IMR-90 (cell line): Measurements from ENCODE around the gene SDHC. TPM values are rescaled to one million over a fixed set of nuclear protein-coding genes. Genes with fewer than 3 reads are reported as not detected.

ENCODE experiments used
- ATAC-seq: fragments of 200-7000 bp; cut with Tn5 transposase; 2 replicates; pipeline ENCODE4 v1.9.1; 2020; ENCODE audit warnings: low read depth, mild to moderate bottlenecking, moderate library complexity
- BruUV-seq: library from RNA; stranded (reverse); fragments of 400-500 nt; replicated peaks from 2 replicates; lab custom pipeline; 2021; lab: Mats Ljungman, UMichigan
- CTCF ChIA-PET: fragments of 300-600 bp; formaldehyde crosslinking; extraction: SDS; loops from one replicate; lab custom pipeline; 2021; ENCODE audit warnings: antibody characterized with exemption; lab: Yijun Ruan, JAX
- POLR2A ChIA-PET: fragments of 300-600 bp; sonication (Branson Sonifier 250); formaldehyde crosslinking; loops from one replicate; lab custom pipeline; 2022; ENCODE audit warnings: antibody characterized with exemption; ENCODE audit not compliant: unreplicated experiment; lab: Charles Lee
- DNase-seq: peaks from one replicate; pipeline ENCODE4 v3.0.0; 2013
- H2AFZ ChIP-seq: replicated peaks from 2 replicates; pipeline ENCODE3; 2013; ENCODE audit warnings: low read length, mild to moderate bottlenecking; ENCODE audit not compliant: poor library complexity
- H2AK5ac ChIP-seq: 2 replicates; pipeline ENCODE4 v1.6.1; 2013; ENCODE audit warnings: low read depth, low read length, inconsistent platforms
- H2AK9ac ChIP-seq: replicated peaks from 2 replicates; pipeline ENCODE3; 2013; ENCODE audit warnings: mild to moderate bottlenecking, low read depth, low read length, moderate library complexity; ENCODE audit not compliant: poor library complexity
- H2BK120ac ChIP-seq: 2 replicates; pipeline ENCODE4 v1.6.1; 2013; ENCODE audit warnings: low read depth, low read length, inconsistent platforms
- H2BK15ac ChIP-seq: 3 replicates; pipeline ENCODE4 v1.6.1; 2013; ENCODE audit warnings: low read depth, low read length, inconsistent platforms
- H2BK20ac ChIP-seq: 2 replicates; pipeline ENCODE4 v1.6.1; 2013; ENCODE audit warnings: low read depth, mild to moderate bottlenecking, inconsistent platforms, low read length, moderate library complexity
- H2BK5ac ChIP-seq: 2 replicates; pipeline ENCODE4 v1.6.1; 2013; ENCODE audit warnings: mild to moderate bottlenecking, low read depth, low read length, inconsistent platforms; ENCODE audit not compliant: poor library complexity, severe bottlenecking
- H3K14ac ChIP-seq: replicated peaks from 2 replicates; pipeline ENCODE4 v1.6.1; 2013; ENCODE audit warnings: low read depth, low read length, inconsistent platforms
- H3K18ac ChIP-seq: 2 replicates; pipeline ENCODE4 v1.6.1; 2013; ENCODE audit warnings: low read depth, low read length, control low read depth
- H3K23ac ChIP-seq: 2 replicates; pipeline ENCODE4 v1.6.1; 2013; ENCODE audit warnings: low read depth, low read length, inconsistent platforms
- H3K27ac ChIP-seq: 2 replicates; pipeline ENCODE4 v1.5.1; 2013; ENCODE audit warnings: mild to moderate bottlenecking, control low read depth, low read length; ENCODE audit not compliant: insufficient read depth
- H3K27me3 ChIP-seq: 2 replicates; pipeline ENCODE4 v1.6.1; 2013; ENCODE audit warnings: low read length; ENCODE audit not compliant: control insufficient read depth, insufficient read depth
- H3K36me3 ChIP-seq: 2 replicates; pipeline ENCODE4 v1.6.1; 2013; ENCODE audit warnings: low read length, mixed read lengths; ENCODE audit not compliant: control insufficient read depth, insufficient read depth
- H3K4ac ChIP-seq: 2 replicates; pipeline ENCODE4 v1.6.1; 2013; ENCODE audit warnings: low read depth, low read length, inconsistent platforms
- H3K4me1 ChIP-seq: 2 replicates; pipeline ENCODE4 v1.6.1; 2013; ENCODE audit warnings: low read length, mixed read lengths; ENCODE audit not compliant: control insufficient read depth, insufficient read depth
- H3K4me2 ChIP-seq: 2 replicates; pipeline ENCODE4 v1.6.1; 2013; ENCODE audit warnings: low read depth, mild to moderate bottlenecking, control low read depth, low read length, moderate library complexity
- H3K4me3 ChIP-seq: 2 replicates; pipeline ENCODE4 v1.5.1; 2013; ENCODE audit warnings: low read depth, mild to moderate bottlenecking, control low read depth, low read length, moderate library complexity; ENCODE audit not compliant: insufficient read depth
- H3K56ac ChIP-seq: 2 replicates; pipeline ENCODE4 v1.6.1; 2013; ENCODE audit warnings: low read length, inconsistent platforms; ENCODE audit not compliant: insufficient read depth; ENCODE audit errors: extremely low read depth
- H3K79me1 ChIP-seq, 2 experiments: 2 replicates each; pipeline ENCODE4 v1.6.1; 2013; ENCODE audit warnings: low read length in 2 of 2, inconsistent platforms in 1 of 2, low read depth in 1 of 2
- H3K9ac ChIP-seq: 2 replicates; pipeline ENCODE4 v1.6.1; 2013; ENCODE audit warnings: low read depth, low read length, control low read depth
- H3K9me1 ChIP-seq: 2 replicates; pipeline ENCODE4 v1.6.1; 2013; ENCODE audit warnings: low read length, inconsistent platforms; ENCODE audit not compliant: insufficient read depth
- H3K9me3 ChIP-seq: 2 replicates; pipeline ENCODE4 v1.6.1; 2013; ENCODE audit warnings: low read length; ENCODE audit not compliant: control insufficient read depth, insufficient read depth
- H4K20me1 ChIP-seq: 2 replicates; pipeline ENCODE4 v1.6.1; 2013; ENCODE audit warnings: low read length, inconsistent platforms; ENCODE audit not compliant: insufficient read depth
- H4K5ac ChIP-seq: 2 replicates; pipeline ENCODE4 v1.6.1; 2013; ENCODE audit warnings: mild to moderate bottlenecking, low read depth, low read length, control low read depth
- H4K8ac ChIP-seq, 2 experiments: 2 replicates each; pipeline ENCODE4 v1.6.1; 2013; ENCODE audit warnings: low read depth in 2 of 2, low read length in 2 of 2, control low read depth in 1 of 2, inconsistent platforms in 1 of 2
- H4K91ac ChIP-seq: 2 replicates; pipeline ENCODE4 v1.6.1; 2013; ENCODE audit warnings: low read depth, low read length, inconsistent platforms; ENCODE audit not compliant: insufficient read depth
- ELK1 ChIP-seq: fragments of 150-350 bp; IDR thresholded peaks from 2 replicates; pipeline ENCODE4 v1.6.1; 2016; ENCODE audit warnings: low read depth, mild to moderate bottlenecking, low read length, moderate library complexity, borderline replicate concordance
- FOS ChIP-seq: fragments of 150-350 bp; IDR thresholded peaks from 2 replicates; pipeline ENCODE4 v1.6.1; 2016; ENCODE audit warnings: low read depth, low read length
- NFE2L2 ChIP-seq: fragments of 150-350 bp; IDR thresholded peaks from 2 replicates; pipeline ENCODE4 v1.6.1; 2016; ENCODE audit warnings: low read depth, mild to moderate bottlenecking, low read length
- POLR2A ChIP-seq: IDR thresholded peaks from 2 replicates; pipeline ENCODE4 v1.6.1; 2012; ENCODE audit warnings: mild to moderate bottlenecking, low read depth, low read length
- RAD21 ChIP-seq: IDR thresholded peaks from 2 replicates; pipeline ENCODE4 v1.6.1; 2012; ENCODE audit warnings: low read length, improper control_type of control experiment
- RCOR1 ChIP-seq: IDR thresholded peaks from 2 replicates; pipeline ENCODE4 v1.6.1; 2012; ENCODE audit warnings: mild to moderate bottlenecking, low read length, improper control_type of control experiment; ENCODE audit not compliant: insufficient replicate concordance
- RFX5 ChIP-seq: IDR thresholded peaks from 2 replicates; pipeline ENCODE4 v1.8.0; 2012; ENCODE audit warnings: low read depth, mild to moderate bottlenecking, low read length, moderate library complexity
- SMC3 ChIP-seq: fragments of 150-350 bp; IDR thresholded peaks from 2 replicates; pipeline ENCODE4 v1.6.1; 2016; ENCODE audit warnings: low read depth, mild to moderate bottlenecking, antibody characterized with exemption, low read length, moderate library complexity
- WGBS, 2 experiments: methylation state at CpG; one replicate each; pipeline versions ENCODE4 v1.1.5 to v1.1.7; 2013; ENCODE audit warnings: missing lambda C conversion rate in 2 of 2; ENCODE audit not compliant: insufficient read length in 1 of 2; ENCODE audit errors: extremely low coverage in 2 of 2; 5-methylcytosine and 5-hydroxymethylcytosine counted together
- dilution Hi-C: fragments of 300-500 bp; cut with HindIII; formaldehyde crosslinking; loops from one replicate; pipeline ENCODE4 v1.14.3; 2018; ENCODE audit warnings: low sequenced_read_pairs; ENCODE audit not compliant: unreplicated experiment
- in situ Hi-C: fragments of 300-500 bp; cut with MboI; formaldehyde crosslinking; loops from 3 replicates; pipeline ENCODE4 v1.14.3; 2019; ENCODE audit warnings: low sequenced_read_pairs, inconsistent platforms, mixed read lengths
- intact Hi-C: fragments of 100-400 bp; cut with micrococcal nuclease; formaldehyde crosslinking; loops from 2 replicates; pipeline ENCODE4 v1.10.0; 2022
- polyA plus RNA-seq, 3 experiments: library from polyadenylated mRNA; depleted of rRNA; stranded (reverse); fragments of >200 nt; gene quantifications; 2 replicates each; pipeline ENCODE4 v1.2.3, GENCODE V29; 2012; ENCODE audit warnings: low replicate concordance in 1 of 3
- total RNA-seq: library from RNA; depleted of rRNA; stranded (reverse); fragments of >200 nt; gene quantifications from 2 replicates; pipeline ENCODE4 v1.2.3, GENCODE V29; 2012
- TF ChIP-seq, protein P1 (sequence below): conservative IDR thresholded peaks from 2 replicates; pipeline ENCODE4 v1.5.1; 2012; ENCODE audit warnings: mild to moderate bottlenecking, low read depth, low read length, improper control_type of control experiment

Gene SDHC
- total and polyA plus RNA-seq, 2 of the 4 experiments (the other 2 are of a cell fraction) = 158 to 235 TPM

DNA sequence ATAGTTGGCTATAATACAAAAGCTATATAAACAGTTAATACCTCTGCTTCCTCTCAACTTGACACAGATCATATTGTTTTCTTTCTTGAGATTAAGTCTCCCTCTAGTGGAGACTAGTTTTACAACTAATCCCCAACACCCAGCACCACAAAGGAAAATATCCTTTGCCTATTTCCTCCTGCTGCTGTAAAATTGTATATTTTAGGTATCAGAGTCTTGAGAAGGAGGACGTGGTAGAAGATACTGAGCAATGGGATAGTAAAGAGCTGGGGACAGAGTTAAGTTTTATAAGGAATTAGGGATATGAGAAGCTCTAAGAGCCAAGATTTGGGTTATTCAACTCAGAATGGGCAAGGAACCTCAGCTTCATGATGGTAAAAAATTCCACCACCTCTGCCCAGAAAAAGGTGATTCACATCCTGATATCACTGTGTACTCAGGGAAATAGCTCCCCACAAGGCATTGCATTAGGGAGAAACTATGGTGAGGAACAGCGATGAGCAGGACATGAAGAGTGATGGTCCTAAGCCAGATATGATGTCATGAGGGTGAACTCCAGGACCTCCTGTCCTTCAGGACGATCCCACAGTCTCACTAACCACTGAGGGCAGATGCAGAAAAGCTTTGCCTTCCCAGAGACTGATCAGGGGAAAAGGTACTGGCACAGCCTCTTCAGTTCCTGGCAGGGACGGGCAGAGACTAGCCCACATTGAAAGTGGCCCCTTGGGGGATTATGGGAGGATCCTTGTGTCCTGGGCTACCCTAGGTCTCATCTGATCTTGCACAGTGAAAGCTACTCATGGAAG is 68.2 kb downstream of the SDHC start:
- no peak overlapping the region; the same call in 1 of the 2 replicates for H3K9ac ChIP-seq
- no peak overlapping the region for H3K18ac ChIP-seq
- H3K27me3 ChIP-seq = no peaks in the 10 kb centered on the region
- H2BK5ac ChIP-seq = no peak overlapping the region
- no peaks in the 10 kb centered on the region for H3K36me3 ChIP-seq
- H2BK20ac ChIP-seq = no peak overlapping the region
- no peaks in the 10 kb centered on the region for H3K9me1 ChIP-seq
- DNase-seq (peak; percentile 81), ATAC-seq (peak; percentile 93)
- POLR2A ChIA-PET = interaction anchor here (0.6 kb wide), 1 partner anchor 19 kb away, joined by 10 read pairs; no protein-coding TSS in a partner anchor
- H2BK120ac ChIP-seq = no peak overlapping the region; the same call in 1 of the 2 replicates
- H2AK5ac ChIP-seq = no peak overlapping the region
- peak overlapping the region; percentile 88 for H2AFZ ChIP-seq
- H2AK9ac ChIP-seq = no peak overlapping the region
- H2BK15ac ChIP-seq = no peak overlapping the region; the same call in 2 of the 3 replicates
- H3K23ac ChIP-seq = no peak overlapping the region
- H4K5ac ChIP-seq = peak overlapping the region; percentile 67
- BruUV-seq = no TSS peak
- no peak overlapping the region for H4K91ac ChIP-seq
- no peak overlapping the region for H3K27ac ChIP-seq
- WGBS, 2 experiments = no CpG with 5 or more reads among the region's 4 CpGs
- CTCF ChIA-PET = interaction anchor here (0.6 to 2.1 kb wide), 9 partner anchors 50 to 1423 kb away, joined by 3 to 21 read pairs (median 4); partner anchors contain the start of genes APOA2 and TOMM40L
- H3K56ac ChIP-seq = no peak overlapping the region
- H3K4me2 ChIP-seq = peak overlapping the region; percentile 41
- no peaks in the 10 kb centered on the region for H3K9me3 ChIP-seq
- in situ Hi-C loops (loop anchor here (5.0 kb wide), 1 partner anchor 155 kb away; the partner anchor contains the start of gene TOMM40L), dilution Hi-C loops (no loop called here), intact Hi-C loops (loop anchor here (1.0 to 10.0 kb wide), 4 partner anchors 155 to 1582 kb away; no protein-coding TSS in a partner anchor)
- H3K4ac ChIP-seq = no peak overlapping the region
- H4K20me1 ChIP-seq = no peaks in the 10 kb centered on the region
- peak overlapping the region; percentile 48 to 61; a peak in 3 of 4 replicates for H4K8ac ChIP-seq
- TF ChIP-seq RFX5 (no peak), RCOR1 (no peak), ELK1 (no peak), NFE2L2 (no peak), FOS (peak; percentile 6; the same call in 1 of the 2 replicates), RAD21 (peak; percentile 62), SMC3 (peak; percentile 44), POLR2A (no peak)
- TF ChIP-seq, protein P1, sequence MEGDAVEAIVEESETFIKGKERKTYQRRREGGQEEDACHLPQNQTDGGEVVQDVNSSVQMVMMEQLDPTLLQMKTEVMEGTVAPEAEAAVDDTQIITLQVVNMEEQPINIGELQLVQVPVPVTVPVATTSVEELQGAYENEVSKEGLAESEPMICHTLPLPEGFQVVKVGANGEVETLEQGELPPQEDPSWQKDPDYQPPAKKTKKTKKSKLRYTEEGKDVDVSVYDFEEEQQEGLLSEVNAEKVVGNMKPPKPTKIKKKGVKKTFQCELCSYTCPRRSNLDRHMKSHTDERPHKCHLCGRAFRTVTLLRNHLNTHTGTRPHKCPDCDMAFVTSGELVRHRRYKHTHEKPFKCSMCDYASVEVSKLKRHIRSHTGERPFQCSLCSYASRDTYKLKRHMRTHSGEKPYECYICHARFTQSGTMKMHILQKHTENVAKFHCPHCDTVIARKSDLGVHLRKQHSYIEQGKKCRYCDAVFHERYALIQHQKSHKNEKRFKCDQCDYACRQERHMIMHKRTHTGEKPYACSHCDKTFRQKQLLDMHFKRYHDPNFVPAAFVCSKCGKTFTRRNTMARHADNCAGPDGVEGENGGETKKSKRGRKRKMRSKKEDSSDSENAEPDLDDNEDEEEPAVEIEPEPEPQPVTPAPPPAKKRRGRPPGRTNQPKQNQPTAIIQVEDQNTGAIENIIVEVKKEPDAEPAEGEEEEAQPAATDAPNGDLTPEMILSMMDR = peak; percentile 69
- no peaks in the 10 kb centered on the region for H3K79me1 ChIP-seq
- H3K4me1 ChIP-seq = no peaks in the 10 kb centered on the region
- peak overlapping the region; percentile 7; the same call in 1 of the 2 replicates for H3K14ac ChIP-seq
- H3K4me3 ChIP-seq = no peak overlapping the region
